SKM-1 treated with dmso at 0.1 percent for 144 hours (cell line): Measurements from ENCODE around the gene CYP46A1.

Experiments used
- DNase-seq: peaks from one replicate; lab custom pipeline; 2025; ENCODE audit not compliant: unreplicated experiment; lab: John Stamatoyannopoulos, UW

The CYP46A1 gene

DNA sequence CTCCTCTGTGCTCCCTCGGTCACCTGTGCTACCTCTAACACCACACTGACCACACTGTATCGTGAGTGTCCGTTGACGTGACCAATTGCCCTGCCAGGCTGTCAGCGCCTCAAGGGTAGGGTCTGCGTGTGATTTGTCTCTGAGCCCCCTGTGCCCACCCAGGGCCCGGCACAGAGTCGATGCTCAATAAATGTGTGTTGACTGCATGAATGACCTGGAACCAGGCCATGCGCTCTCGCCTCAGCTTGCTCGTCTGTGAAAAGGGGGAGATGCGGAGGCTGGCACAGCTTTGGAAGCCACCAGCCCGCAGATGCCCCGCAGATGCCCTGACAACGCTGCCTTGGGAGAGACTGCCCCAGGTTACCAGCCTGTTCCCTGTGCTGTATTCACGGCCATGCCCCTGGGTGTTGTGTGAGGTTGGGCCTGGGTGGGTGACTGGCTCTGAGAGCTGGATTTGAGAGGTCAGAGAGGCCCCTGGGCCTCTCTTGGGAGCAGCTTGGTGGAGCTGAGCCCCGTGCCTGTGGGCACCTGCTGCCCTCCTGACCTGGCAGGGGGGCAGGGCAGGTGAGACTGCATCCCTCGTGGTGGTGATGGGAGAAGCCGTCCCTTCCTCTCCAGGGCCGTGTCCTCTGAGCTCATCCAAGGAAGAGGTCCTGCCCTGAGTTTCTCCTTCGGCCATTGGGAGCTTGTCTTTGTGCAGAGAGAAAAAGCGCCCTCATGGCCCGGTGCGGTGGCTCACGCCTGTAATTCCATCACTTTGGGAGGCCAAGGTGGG, 43.2 kb downstream of the CYP46A1 start:
- no peak for DNase-seq

DNA sequence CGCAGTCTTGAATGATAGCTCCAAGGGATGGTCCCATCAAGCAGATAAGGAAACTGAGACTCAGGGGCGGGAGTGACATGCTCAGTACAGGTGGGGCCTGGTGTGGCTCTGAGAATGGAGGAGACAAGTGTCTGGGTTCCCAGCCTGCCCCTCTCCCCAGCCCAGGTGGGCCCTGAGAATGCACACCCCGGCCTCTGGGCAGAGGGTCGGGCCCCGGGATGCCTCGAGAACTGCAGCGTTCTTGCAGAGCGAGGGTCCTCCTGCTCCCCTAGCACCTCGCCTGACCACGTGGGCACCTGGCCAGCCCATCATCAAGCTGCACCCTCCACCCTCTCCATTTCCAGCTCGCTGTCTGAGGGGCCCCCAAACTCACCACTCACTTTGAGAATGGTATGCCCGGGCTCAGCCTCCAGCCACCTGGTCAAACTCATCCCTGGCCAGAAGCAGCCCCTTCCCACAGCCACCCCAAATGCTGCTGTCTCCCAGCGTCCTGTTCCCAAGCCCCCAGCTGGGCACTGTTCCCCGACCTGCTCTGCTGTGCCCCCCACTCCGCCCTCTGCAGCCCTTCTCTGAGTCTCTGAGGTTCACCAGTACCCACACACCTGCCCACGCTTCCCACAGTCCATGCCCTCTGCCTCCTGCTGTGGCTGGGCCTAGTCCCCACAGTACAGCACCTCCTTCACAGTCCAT, 44.3 kb downstream of the CYP46A1 start:
- DNase-seq: no peak

DNA sequence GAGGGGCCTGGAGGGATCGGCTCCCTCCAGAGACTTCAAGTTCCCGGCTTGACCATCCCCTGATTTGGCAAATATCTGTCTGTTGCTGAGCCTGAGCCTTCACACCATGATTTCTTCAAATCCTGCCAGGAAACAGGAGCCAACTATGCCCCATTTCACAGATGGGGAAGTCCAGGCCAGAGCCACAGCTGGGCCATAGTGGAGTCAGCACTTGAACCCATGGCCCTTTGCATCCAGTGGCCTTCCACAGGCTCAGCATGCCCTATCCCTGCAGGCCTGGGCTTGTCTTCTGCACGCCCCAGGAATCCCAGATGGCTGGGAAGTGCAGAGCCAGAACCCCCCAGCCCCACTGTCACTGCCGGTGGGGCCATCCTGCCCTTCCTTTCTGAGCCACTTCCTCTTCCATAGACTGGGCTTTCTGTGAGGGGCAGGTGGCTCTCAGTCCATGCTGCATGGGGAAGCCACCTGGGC, 44.9 kb downstream of the CYP46A1 start:
- DNase-seq: no peak

DNA sequence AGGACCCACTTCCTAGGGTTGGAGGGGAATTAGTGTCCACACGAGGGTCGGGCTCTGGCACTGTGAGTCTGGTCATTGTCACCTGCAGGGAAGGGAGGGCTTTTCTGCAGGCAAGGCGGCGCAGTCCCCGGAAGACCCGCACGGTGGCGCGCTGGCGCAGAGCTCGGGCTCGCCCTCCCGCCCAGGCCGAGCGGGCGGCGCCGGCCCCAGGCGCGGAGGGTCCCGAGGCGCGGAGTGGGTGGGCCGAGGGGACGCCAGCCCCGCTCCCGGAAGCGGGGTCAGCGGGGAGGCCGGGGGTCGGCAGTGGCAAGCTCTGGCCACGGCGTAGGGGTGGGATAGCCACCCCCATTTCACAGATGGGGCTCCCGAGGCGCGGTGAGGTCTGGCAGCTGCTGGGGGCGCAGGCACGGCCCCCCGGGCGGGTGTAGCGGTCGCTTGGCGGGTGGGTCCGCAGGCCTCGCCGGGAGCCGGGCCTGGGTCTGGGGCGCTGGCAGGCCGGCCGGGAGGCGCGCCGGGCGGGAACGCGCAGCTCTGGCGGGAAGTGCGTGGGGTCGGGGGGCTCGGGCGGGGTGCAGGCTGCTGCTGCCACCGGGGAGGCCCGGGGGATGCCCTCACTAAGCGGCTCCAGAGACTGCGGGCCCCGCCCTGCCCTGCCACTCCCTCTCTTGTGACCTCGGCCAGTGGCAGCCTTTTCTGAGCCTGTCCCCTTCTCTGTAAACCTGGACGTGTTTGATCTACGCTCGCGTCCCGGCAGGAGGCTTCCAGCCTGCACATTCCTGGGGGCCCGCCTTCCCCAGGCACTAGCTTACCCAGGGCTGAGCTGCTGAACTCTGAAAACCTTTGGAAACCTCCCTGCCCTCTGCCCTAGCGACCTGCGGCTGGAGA, 46.1 kb downstream of the CYP46A1 start:
- DNase-seq: no peak

DNA sequence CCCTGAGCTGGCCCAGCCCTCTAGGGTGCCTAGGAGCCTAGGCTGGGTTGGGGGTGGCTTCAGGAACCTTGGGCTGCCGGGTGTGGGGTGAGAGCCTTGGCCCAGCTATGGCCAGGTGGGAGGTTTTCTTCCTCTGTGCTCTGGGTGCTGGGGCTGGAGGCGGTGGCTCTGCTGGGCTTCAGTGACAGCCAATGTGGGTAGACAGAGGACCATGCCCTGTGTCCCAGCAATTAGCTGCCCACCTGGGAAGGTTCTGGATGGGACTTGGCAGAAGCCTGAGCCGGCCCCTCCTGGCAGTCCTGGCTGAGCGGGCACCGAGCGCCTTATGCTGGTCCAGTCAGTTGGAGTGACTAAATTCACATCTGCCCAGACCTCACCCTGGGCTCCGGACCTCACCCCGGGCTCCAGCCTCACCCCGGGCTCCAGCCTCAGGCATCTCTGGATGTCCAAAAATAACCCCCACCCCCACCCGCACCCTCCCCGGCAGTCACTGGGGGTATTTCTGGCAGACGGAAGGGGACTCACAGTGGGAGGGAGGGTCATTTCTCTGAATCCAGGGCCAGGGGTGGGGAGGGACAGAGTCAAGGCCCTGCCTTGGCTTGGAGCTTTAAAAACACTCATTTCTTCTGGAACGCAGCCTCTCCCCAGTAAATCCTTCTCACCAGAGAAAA, 46.9 kb downstream of the CYP46A1 start:
- DNase-seq: no peak

DNA sequence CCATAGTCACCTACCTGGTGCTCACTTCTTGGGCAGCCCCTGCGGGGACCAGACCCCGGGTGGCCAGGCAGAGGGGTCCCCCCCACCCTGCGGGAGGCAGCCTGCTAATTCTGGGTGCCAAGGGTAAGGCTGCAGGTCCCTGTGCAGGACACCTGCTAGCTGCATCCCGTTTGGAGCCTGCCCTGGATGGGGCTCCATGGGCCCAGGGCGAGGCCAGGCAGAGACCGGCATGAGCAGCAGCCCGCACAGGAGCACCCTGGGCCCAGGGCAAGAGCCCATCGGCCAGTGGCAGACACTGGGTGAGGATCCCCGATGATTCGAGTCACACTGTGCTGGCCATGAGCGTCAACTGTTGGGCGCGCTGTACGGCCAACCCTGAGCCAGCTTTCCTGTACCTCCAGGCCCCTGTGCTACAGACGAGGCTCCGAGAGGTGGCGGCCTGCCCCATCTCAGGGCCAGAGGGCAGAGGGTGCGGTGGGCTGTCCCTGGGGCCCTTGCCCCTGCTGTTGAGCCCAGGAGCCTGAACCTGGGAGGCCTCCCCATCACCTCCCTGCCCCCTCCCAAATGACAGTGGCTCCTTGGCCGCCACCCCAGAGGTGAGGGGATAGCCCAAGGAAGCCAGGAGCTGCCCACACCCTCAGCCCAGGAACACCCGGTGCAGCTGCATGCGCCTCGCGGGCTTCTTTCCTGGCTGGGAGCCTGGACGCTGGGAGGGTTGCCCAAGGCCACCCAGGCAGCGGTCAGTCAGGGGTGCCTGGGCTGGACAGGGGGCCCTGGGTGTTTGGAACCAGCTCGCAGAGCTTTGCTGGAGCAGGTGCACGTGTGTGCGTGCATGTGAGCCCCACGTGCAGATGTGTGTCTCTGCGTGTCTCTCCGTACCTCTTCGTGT, 47.7 kb downstream of the CYP46A1 start:
- no peak for DNase-seq

DNA sequence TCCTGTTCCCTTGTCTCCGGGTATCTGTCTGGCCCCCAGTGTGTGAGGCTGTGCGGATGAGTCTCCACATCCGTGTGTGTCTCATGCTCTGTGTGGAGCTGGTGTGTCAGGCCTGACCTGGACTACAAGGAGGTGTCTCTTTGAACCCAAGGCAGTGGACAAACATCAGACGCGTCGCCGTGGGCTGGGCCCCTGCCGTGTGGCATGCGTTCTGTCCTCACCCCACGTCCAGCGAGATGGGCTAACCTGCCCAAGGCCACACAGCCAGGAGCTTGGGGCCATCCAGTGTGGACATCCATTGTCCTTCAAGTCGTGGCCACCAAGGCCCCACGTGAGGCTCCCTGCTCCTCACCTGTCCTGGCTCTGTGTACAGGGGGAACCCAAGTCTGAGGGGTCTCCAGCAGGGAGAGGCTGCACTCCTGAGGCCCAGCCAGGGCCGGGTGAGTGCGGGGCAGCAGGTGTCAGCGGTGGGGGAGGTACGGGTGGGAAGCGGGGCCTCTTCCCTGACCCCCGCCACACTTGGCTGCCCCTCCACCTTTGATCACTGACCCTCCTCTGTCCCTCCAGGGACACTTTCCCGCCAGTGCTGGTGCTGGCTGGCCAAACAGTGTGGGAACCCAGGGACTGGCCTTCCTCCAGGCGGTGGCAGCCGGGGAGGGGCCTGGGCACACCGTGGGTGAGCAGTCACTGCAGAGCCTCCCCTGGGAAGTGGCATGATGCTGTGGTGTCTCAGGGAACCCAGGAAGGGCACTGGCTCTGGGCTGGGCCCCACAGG, 48.5 kb downstream of the CYP46A1 start:
- no peak for DNase-seq

DNA sequence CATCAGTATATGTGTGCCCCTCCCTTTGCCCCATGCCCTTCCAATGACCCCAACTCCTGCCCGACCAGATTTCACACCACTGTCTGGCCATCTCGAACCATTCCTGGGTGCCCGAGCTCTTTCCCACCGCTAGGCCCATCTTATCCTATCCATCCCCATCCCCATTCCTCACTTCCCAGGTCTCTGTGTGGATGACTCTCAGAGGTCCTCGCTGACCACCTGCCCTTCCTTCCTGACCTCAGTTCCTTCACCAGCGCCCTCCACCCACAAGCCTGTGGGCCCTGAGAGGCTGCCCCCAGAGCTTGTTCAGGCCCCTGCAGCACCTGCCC, 49.1 kb downstream of the CYP46A1 start:
- DNase-seq: no peak

DNA sequence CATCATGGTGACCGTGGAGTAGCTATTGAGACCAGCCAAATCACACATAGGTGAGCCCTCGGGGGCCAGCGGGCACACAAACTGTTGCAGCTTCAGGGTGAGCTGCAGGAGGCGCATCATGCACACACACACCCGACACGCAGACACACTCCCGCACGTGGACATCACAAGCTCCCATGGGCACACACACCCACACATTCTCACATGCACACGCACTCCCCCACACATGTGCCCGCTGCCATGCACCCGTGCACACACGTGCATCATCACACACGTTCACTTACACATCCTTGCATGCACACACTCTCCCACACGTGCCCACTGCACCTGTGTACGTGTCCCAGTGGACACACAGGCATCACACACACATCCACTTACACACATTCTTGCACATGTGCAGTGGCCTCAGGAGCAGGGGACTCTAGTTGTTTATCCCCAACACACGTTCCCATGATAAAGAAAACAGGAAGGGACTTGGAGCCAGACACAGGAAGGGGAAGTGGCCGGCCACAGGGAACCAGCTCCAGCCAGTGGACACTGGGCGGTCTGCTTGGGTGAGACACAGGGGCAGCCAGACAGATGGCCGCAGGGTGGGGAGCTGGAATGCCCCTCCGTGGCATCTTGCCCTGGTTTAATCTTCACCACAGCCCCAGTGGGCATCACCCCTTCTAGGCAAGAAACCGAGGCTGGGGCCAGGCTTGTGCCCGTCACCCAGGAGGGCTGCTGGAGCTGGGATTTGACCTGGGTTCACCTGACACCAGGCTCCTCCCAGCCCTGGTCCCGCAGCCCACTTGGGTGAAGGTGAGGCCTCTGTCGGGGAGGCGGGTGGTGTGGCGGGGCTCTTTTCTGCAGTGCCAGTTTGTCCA, 49.7 kb downstream of the CYP46A1 start:
- no peak for DNase-seq

DNA sequence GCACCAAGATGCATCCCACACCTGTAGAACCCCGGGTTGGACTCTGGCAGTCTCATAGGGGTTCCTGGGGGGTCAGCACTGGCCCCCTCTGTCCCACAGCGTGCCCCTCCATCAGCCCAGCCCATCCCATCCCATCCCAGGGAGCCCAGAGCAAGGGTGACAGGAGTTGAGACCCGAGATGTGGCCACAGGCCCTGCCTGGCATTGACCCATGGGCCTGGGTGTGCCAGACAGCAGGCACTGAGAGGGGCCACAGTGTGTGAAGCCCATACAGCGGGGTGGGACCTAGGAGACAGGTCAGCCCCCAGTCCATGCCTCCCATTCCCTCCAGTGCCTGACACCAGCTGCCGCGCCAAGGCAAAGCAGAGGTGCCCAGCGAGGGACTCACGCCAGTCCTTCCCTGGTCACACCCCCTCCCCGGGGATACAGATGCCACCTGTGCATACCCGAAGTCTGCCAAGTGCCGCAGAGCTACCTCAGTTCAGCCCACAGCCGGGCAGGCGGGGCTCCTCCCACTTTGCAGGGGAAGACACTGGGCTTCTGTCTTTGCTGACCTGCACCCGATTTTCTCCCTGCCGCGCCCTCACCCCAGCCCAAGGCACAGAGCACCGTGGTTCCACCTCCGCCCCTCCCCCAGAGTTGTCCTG, 50.4 kb downstream of the CYP46A1 start:
- no peak for DNase-seq

DNA sequence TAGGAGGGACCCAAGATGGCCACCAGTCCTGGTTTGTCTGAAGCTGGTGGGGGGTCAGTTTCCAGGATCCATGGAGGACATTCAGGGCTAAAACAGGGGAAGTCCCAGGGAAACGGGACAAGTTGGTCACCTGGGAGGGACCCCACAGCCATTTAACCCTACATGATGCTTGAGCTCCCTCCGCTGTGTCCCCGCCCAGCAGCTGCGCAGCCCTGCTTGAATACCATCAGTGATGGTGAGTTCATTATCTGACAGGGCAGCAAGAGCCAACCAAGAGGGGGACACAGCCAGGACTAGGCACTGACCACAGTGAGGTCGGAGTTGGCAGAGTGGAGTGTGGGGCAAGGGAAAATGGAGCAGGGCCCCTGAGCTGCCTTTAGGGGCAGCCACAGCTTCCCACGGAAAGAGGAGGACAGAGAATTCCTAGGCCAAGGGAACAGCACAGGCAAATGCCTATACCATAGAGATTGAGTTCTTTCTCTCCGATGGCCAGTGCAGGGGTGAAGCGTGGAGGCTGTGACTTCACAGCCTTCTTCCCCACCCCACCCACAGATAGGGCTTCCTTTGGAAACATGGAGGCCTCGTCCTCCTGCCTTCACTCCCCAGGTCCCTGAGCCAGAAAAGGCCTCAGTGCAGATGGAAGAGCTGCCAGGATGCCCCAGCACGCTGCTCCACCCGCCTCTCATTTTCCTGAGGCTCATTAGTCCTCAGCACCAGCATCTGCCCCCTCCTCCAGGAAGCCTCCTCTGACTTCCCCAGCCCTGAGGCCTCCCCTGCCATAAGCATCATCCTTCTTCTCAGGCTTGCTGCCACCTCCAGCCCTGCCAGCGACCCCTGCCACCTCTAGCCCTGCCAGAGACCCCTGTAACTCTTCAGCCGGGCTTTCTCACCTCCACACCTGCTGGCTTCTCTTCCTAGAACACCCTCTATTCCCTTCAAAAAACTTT, 51.4 kb downstream of the CYP46A1 start:
- no peak for DNase-seq

DNA sequence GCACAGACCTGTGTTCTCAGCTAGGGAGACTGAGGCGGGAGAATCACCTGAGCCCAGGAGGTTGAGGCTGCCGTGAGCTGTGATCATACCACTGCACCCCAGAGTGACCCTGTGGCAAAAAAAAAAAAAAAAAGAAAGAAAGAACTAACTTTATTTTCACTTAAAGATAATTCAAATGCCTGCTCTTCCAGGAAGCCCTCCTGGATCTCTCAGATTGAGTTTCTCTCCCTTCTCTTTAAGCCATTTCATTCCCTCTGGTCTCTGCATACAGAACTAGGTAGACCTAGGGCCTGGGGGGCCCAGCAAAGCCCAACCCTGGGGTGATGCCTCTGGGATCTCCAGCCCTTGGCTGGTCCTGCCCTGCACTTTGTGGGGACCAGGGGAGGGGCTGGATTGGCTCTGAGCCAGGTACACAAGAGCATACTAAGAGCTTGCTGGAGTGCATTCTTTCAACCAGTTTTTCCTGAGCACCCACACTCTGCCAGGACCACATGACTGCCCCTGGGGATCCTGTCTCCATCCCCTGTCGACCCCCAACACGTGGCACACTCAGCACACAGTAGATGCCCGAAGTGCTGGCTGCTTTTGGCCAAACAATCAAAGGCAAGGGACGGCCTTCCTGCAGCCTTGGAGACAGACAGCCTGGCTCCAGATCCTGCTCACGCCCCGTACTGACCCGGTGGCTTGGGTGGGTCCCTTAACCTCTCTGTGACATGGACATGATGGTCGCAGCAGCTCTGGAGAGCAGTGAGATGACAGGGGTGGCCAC, 52.7 kb downstream of the CYP46A1 start:
- DNase-seq: no peak

DNA sequence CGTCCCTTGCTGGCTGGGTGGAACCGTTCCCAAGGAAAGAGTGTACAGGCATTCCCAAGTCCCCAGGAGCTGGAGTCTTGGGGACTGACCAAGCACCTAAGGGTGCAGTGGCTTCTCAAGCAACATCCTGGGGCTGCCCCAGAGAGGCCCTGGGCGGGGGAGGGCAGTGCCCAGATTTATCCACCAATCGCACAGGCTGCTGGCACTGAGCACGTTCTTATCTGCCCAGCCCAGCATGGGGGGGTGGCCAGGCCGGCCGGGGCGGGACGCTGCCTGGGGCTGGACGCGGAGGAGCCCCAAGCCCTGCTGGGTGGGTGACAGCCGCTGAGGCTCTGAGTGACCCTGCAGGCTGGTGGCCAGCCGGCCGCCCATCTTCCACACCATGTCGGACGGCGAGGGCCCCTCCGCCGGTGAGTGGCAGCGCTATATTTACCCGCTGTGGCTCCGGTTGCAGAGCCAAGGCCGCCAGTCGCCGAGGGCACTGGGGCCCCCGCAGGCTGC, 53.4 kb downstream of the CYP46A1 start:
- no peak for DNase-seq

DNA sequence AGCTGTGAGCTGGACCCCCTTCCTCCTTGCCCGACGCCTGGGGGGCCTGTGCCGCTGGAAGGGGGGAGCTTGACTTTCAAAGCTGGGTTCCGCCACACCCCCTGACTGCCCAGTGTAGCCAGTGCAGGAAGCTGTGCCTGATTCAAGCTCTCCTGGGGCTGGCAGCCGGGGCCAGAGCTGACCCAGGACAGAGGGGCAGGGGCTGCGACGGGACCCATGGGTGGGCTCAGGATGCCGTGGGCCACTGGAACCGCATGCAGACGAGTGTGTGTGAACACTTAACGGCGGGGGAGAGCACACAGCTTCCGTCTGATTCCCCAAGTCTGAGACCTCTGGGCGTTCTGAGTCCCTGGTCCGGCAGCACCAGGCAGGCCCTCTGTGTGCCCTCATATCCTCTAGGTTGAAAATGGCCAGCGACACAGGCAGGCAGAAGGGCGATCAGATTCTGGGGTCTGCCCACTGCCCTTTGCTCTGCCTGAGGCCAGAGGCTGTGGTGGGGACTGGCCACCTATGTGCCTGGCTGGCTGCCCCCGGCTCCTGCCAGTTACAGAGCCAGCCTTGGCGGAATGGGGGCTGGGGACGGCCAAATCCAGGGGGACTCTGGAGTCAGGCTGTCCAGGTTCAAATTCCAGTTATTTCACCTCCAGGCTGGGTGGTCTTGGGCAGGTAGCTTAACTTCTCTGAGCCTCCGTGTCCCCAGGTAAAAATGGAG, 54.0 kb downstream of the CYP46A1 start:
- DNase-seq: no peak

DNA sequence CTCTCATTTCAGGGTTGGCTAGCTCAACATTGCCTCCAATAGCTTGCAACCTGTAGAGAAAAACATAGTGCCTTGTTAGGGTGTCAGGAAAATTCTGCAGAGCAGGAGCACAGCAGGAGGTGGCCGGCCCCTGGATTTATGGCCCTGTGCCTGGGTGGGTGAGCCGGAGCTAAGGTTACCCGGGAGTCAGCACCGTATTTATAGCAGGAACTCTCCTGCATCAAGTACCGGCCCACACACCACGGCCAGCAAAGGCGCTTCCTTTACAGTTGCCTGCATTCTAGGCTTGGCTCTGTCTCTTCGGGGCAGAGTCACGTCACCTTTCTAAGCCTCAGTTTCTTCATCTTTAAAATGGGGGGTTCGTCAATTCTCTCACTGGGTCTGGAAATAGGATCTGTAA, 56.3 kb downstream of the CYP46A1 start:
- DNase-seq: no peak
